ENCODE measurements around the gene ZNF555.

GRCh38 chr19:2809387-2810140 is 31.7 kb upstream of the ZNF555 start:
- no peak for TF ChIP-seq POLR2AphosphoS5 (IDR thresholded peaks at IDR 0.05)
- no peak for TF ChIP-seq POLR2A (IDR thresholded peaks at IDR 0.05)

Measured in prostate gland (tissue), 1 donor.